Measurements from ENCODE around the gene PHLDB2.
A peak's percentile ranks its signal among the peaks of the same experiment; 100 is the strongest.

PHLDB2 gene

GRCh38 chr3:111884411-111885018 lies 25.4 kb downstream of the PHLDB2 start:
- DNase-seq, result no peak

- DNase-seq, result no peak
These were observed 26.5 kb downstream of the PHLDB2 start for GRCh38 chr3:111885578-111885977.

- no peak for DNase-seq
These were observed 31.1 kb downstream of the PHLDB2 start for GRCh38 chr3:111890051-111890580.

GRCh38 chr3:111892070-111892469 lies 33.0 kb downstream of the PHLDB2 start:
- DNase-seq, result no peak

GRCh38 chr3:111895071-111895470 lies 36.0 kb downstream of the PHLDB2 start:
- peak; percentile 82 for DNase-seq

GRCh38 chr3:111899966-111900365 lies 40.9 kb downstream of the PHLDB2 start:
- no peak for DNase-seq

GRCh38 chr3:111901637-111902036 lies 42.6 kb downstream of the PHLDB2 start:
- DNase-seq, result no peak

- DNase-seq, result no peak
These were observed 43.5 kb downstream of the PHLDB2 start for GRCh38 chr3:111902534-111902933.

- no peak for DNase-seq
These were observed 44.0 kb downstream of the PHLDB2 start for GRCh38 chr3:111903067-111903511.

GRCh38 chr3:111904376-111905241 lies 45.5 kb downstream of the PHLDB2 start:
- DNase-seq, result no peak

- DNase-seq, result peak; percentile 39
These were observed 47.6 kb downstream of the PHLDB2 start for GRCh38 chr3:111906656-111907055.

- DNase-seq, result no peak
These were observed 48.1 kb downstream of the PHLDB2 start for GRCh38 chr3:111907151-111907550.

GRCh38 chr3:111910806-111911205 lies 51.7 kb downstream of the PHLDB2 start:
- DNase-seq, result peak; percentile 34

GRCh38 chr3:111911446-111911845 lies 52.4 kb downstream of the PHLDB2 start:
- no peak for DNase-seq

GRCh38 chr3:111913163-111913763 lies 54.2 kb downstream of the PHLDB2 start:
- DNase-seq, result no peak

GRCh38 chr3:111915905-111916304 lies 56.8 kb downstream of the PHLDB2 start:
- DNase-seq, result no peak

GRCh38 chr3:111917300-111917699 lies 58.2 kb downstream of the PHLDB2 start:
- DNase-seq, result no peak

- DNase-seq, result no peak
These were observed 60.5 kb downstream of the PHLDB2 start for GRCh38 chr3:111919370-111920065.

- no peak for DNase-seq
These were observed 62.1 kb downstream of the PHLDB2 start for GRCh38 chr3:111921181-111921580.

GRCh38 chr3:111923095-111923771 lies 64.2 kb downstream of the PHLDB2 start:
- no peak for DNase-seq

GRCh38 chr3:111923806-111924205 lies 64.7 kb downstream of the PHLDB2 start:
- no peak for DNase-seq

- no peak for DNase-seq
These were observed 65.2 kb downstream of the PHLDB2 start for GRCh38 chr3:111924283-111924682.

Data from hematopoietic multipotent progenitor cell treated with erythropoietin and hydrocortisone succinate and interleukin-3 and kit ligand, for 4 days (in vitro differentiated cells).